Measurements from ENCODE around the gene OR2V1.
"Not testable (repeated sequence)": the region's sequence is repeated elsewhere in the genome, so short reads cannot be mapped to it uniquely, and the experiment has no call there.

OR2V1 gene

GRCh38 chr5:181096721-181097382 is 34.1 kb downstream of the OR2V1 start:
- not testable (repeated sequence) for H3K36me3 ChIP-seq (ENCODE audit: insufficient read depth, low read length); H3K9me3 ChIP-seq (ENCODE audit: low read depth, low read length); H3K4me3 ChIP-seq; H3K27ac ChIP-seq; H3K9ac ChIP-seq (ENCODE audit: insufficient read length); DNase-seq (ENCODE audit: low read depth, low spot score)

GRCh38 chr5:181095162-181095561 is 35.8 kb downstream of the OR2V1 start:
- DNase-seq (ENCODE audit: low read depth, low spot score); H3K27ac ChIP-seq; H3K4me3 ChIP-seq: not testable (repeated sequence)

GRCh38 chr5:181092428-181092827 is 38.5 kb downstream of the OR2V1 start:
- TF ChIP-seq EZH2 (IDR thresholded peaks at IDR 0.05) (no peak), FOXP2 (optimal IDR thresholded peaks at IDR 0.05; ENCODE audit: control extremely low read depth, extremely low read length, insufficient read depth) (no peak), POLR2AphosphoS5 (IDR thresholded peaks at IDR 0.05; ENCODE audit: borderline replicate concordance, low read depth, low read length) (no peak)

More at GRCh38 chr5:181095162-181095561, 35.8 kb downstream of the OR2V1 start:
- not testable (repeated sequence) for H3K9ac ChIP-seq (ENCODE audit: insufficient read length); H3K9me3 ChIP-seq (ENCODE audit: low read depth, low read length); H3K36me3 ChIP-seq (ENCODE audit: insufficient read depth, low read length)

GRCh38 chr5:181088289-181088688 is 42.7 kb downstream of the OR2V1 start:
- H3K4me3 ChIP-seq, result no peak overlapping the region
- H3K9me3 ChIP-seq (ENCODE audit: low read depth, low read length), result no peaks in the 10 kb centered on the region
- TF ChIP-seq FOXP2 (optimal IDR thresholded peaks at IDR 0.05; ENCODE audit: control extremely low read depth, extremely low read length, insufficient read depth) (no peak), POLR2AphosphoS5 (IDR thresholded peaks at IDR 0.05; ENCODE audit: borderline replicate concordance, low read depth, low read length) (no peak), EZH2 (IDR thresholded peaks at IDR 0.05) (no peak)
- H3K9ac ChIP-seq (ENCODE audit: insufficient read length), result no peak overlapping the region
- H3K27ac ChIP-seq, result no peak overlapping the region
- no peak for DNase-seq (ENCODE audit: low read depth, low spot score)
- H3K36me3 ChIP-seq (ENCODE audit: insufficient read depth, low read length), result no peaks in the 10 kb centered on the region

More at GRCh38 chr5:181092428-181092827, 38.5 kb downstream of the OR2V1 start:
- Histone ChIP-seq H3K36me3 (ENCODE audit: insufficient read depth, low read length) (no peaks in the 10 kb centered on the region), H3K4me3 (no peak overlapping the region), H3K9ac (ENCODE audit: insufficient read length) (no peak overlapping the region), H3K27ac (no peak overlapping the region), H3K9me3 (ENCODE audit: low read depth, low read length) (no peaks in the 10 kb centered on the region)
- DNase-seq (ENCODE audit: low read depth, low spot score), result no peak

- no peak overlapping the region for H3K9ac ChIP-seq (ENCODE audit: insufficient read length)
- no peak overlapping the region for H3K4me3 ChIP-seq
- no peaks in the 10 kb centered on the region for H3K36me3 ChIP-seq (ENCODE audit: insufficient read depth, low read length)
- DNase-seq (ENCODE audit: low read depth, low spot score), result no peak
- no peaks in the 10 kb centered on the region for H3K9me3 ChIP-seq (ENCODE audit: low read depth, low read length)
- H3K27ac ChIP-seq, result no peak overlapping the region
- TF ChIP-seq EZH2 (IDR thresholded peaks at IDR 0.05) (no peak), POLR2AphosphoS5 (IDR thresholded peaks at IDR 0.05; ENCODE audit: borderline replicate concordance, low read depth, low read length) (no peak), FOXP2 (optimal IDR thresholded peaks at IDR 0.05; ENCODE audit: control extremely low read depth, extremely low read length, insufficient read depth) (no peak)
Observed at GRCh38 chr5:181087309-181087708, 43.7 kb downstream of the OR2V1 start.

- no peak for DNase-seq (ENCODE audit: low read depth, low spot score)
- Histone ChIP-seq H3K27ac (no peak overlapping the region), H3K36me3 (ENCODE audit: insufficient read depth, low read length) (no peaks in the 10 kb centered on the region), H3K4me3 (no peak overlapping the region), H3K9ac (ENCODE audit: insufficient read length) (no peak overlapping the region), H3K9me3 (ENCODE audit: low read depth, low read length) (no peaks in the 10 kb centered on the region)
- TF ChIP-seq EZH2 (IDR thresholded peaks at IDR 0.05) (no peak), POLR2AphosphoS5 (IDR thresholded peaks at IDR 0.05; ENCODE audit: borderline replicate concordance, low read depth, low read length) (no peak), FOXP2 (optimal IDR thresholded peaks at IDR 0.05; ENCODE audit: control extremely low read depth, extremely low read length, insufficient read depth) (no peak)
Observed at GRCh38 chr5:181086884-181087205, 44.1 kb downstream of the OR2V1 start.

- H3K27ac ChIP-seq, result no peak overlapping the region
- no peak for DNase-seq (ENCODE audit: low read depth, low spot score)
- TF ChIP-seq EZH2 (IDR thresholded peaks at IDR 0.05) (no peak), POLR2AphosphoS5 (IDR thresholded peaks at IDR 0.05; ENCODE audit: borderline replicate concordance, low read depth, low read length) (no peak), FOXP2 (optimal IDR thresholded peaks at IDR 0.05; ENCODE audit: control extremely low read depth, extremely low read length, insufficient read depth) (no peak)
- no peak overlapping the region for H3K4me3 ChIP-seq
- H3K9ac ChIP-seq (ENCODE audit: insufficient read length), result no peak overlapping the region
- no peaks in the 10 kb centered on the region for H3K36me3 ChIP-seq (ENCODE audit: insufficient read depth, low read length)
- H3K9me3 ChIP-seq (ENCODE audit: low read depth, low read length), result no peaks in the 10 kb centered on the region
Observed at GRCh38 chr5:181086026-181086883, 44.7 kb downstream of the OR2V1 start.

- Histone ChIP-seq H3K4me3 (no peak overlapping the region), H3K9ac (ENCODE audit: insufficient read length) (no peak overlapping the region), H3K36me3 (ENCODE audit: insufficient read depth, low read length) (no peaks in the 10 kb centered on the region), H3K27ac (no peak overlapping the region), H3K9me3 (ENCODE audit: low read depth, low read length) (no peaks in the 10 kb centered on the region)
- TF ChIP-seq POLR2AphosphoS5 (IDR thresholded peaks at IDR 0.05; ENCODE audit: borderline replicate concordance, low read depth, low read length) (no peak), EZH2 (IDR thresholded peaks at IDR 0.05) (no peak), FOXP2 (optimal IDR thresholded peaks at IDR 0.05; ENCODE audit: control extremely low read depth, extremely low read length, insufficient read depth) (no peak)
- DNase-seq (ENCODE audit: low read depth, low spot score), result no peak
Observed at GRCh38 chr5:181084621-181085195, 46.3 kb downstream of the OR2V1 start.

Measured in SK-N-MC (cell line).